Left hindlimb (tissue), 1 donor: ENCODE data around the gene ACBD7.

Source experiments
- DNase-seq: peaks from one replicate; pipeline ENCODE4 v3.0.0-alpha.2; 2018

The ACBD7 gene

DNA sequence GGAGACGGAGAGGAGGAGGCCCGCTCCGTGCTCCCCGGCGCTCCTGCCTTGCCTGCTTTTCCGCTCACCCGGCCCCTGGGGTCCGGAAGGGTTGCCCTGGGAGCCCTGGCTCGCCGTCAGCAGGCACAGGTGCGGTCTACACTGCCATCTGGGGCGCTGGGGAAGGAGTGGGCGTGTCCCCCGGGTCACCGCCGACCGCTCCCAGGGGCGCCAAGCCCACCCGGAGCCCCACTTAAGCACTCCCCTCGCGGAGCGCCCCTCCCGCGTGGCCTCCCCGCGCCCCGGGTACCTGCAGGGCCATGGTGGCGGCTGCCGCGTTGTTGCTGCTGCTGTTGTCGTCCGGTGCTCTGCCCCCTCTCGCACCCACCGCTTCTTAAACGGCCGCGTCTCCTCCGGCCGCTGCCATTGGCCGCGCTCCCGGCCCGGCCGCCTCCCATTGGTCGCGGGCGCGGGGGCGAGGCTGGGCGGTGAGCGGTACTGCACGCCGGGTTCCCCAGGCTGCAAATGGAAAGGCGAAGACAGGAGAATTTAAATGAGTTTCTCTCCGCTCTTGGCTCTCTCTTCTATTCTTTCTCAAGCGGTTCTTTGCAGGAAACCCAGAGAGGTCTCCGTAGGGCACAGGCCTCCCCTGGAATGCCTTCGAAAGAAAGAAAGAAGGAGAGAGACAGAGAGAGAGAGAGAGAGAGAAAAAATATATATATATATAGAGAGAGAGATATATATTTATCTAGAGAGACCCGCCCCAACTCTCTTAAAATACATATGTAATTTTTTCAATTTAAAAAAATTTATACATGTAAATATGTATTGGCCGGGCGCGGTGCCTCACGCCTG is at the start of gene ACBD7:
ACBD7 (minus strand) TSS at position 349 of the 834 bp plus-strand sequence; CDS start at position 301, 48 bp downstream.
- peak; percentile 82 for DNase-seq

DNA sequence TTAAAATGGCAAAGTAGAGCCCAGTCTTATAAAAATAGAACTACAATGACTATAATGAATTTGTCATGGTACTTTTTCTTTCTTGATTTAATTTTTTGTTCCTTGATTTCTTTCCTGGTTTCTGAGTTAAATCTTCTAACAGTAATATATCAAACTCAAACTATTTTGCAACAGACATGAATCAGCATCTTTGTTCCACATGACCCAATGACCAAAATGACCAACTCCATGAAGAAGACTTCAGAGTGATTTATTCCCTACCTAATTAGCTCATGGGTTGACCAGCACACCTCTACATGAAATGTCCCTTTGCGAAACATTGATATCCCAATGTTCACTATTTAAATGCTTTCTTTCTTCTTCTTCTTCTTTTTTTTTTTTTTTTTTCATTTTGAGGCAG is 49.1 kb upstream of the ACBD7 start:
- no peak for DNase-seq

- no peak for DNase-seq
Measured at GRCh38 chr10:15137036-15137359, 48.4 kb upstream of the ACBD7 start.

- no peak for DNase-seq
Measured at GRCh38 chr10:15136129-15137035, 47.8 kb upstream of the ACBD7 start.

DNA sequence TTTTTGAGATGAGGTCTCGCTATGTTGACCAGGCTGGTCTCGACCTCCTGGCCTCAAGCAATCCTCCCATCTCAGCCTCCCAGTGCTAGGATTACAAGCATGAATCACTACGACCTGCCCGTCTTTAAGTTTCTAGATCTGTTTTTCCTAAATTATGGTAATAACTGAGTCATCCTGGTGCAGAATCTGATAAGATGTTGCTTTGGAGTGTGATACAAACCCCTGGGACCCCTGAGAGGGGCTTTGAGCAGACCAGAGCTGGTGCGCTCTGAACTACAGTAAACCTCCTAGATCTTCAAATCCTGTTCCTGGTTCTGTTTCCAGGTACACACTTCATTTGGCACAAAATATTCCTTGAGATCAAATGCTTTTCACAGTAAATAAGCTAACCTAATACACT is 42.8 kb upstream of the ACBD7 start:
- DNase-seq, result no peak

GRCh38 chr10:15124908-15125307 is 36.3 kb upstream of the ACBD7 start:
- no peak for DNase-seq

- no peak for DNase-seq
Measured at GRCh38 chr10:15124190-15124589, 35.6 kb upstream of the ACBD7 start.

DNA sequence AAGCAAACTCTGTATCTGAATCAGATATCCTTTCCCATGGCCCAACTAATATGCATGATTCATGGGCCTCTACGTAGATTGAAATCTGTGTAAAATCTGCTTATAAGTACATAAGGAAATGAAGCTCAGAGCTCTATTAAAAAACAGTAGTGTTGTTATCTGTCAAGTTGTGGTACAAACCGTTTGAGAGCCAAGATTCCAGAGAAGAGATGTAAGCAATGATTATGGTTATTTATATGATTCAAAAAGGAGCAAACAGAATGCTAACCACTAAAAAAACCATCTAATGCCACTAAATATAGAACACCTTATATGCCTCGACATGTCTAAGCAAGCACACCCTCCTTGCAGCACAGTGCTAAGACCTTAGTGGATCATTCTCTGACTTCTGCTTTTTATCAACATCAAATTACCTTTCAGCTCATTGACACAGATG is 35.2 kb upstream of the ACBD7 start:
- no peak for DNase-seq

DNA sequence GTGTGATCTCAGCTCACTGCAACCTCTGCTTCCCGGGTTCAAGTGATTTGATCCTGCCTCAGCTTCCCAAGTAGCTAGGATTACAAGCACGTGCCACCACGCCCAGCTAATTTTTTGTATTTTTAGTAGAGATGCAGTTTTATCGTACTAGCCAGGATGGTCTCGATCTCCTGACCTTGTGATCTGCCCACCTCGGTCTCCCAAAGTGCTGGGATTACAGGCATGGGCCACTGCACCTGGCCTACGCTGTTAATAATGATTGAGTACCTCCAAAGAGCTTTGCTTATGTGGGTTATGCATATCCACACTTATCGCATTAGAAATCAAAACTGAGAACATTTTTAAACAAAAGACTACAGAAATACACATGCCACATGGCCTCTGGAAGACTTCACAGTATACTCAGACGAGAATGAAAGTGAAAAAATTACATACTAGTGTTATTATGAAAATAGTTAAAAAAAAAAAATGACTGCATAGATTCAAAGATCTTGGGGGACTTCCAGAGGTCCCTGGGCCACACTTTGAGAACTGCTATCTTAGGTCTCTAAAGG is 34.0 kb upstream of the ACBD7 start:
- no peak for DNase-seq

DNA sequence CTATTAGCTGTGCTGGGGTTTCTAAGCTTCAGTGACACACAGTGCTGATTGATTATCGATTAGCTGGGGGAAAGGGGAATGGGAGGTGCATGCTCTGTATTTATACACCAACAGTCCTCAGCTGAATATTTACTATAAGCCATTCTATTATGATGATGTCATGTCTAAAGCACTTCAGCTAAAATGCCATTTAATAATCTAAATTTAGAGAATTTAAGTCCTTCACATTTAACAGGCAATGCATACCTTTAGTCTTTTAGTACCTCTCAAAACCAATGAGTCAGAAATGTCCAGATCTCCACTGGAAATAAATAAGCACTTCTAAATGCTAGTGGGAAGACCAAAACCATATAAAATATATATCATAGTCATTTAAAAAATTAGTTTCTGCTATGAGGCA is 33.1 kb upstream of the ACBD7 start:
- DNase-seq, result no peak

DNA sequence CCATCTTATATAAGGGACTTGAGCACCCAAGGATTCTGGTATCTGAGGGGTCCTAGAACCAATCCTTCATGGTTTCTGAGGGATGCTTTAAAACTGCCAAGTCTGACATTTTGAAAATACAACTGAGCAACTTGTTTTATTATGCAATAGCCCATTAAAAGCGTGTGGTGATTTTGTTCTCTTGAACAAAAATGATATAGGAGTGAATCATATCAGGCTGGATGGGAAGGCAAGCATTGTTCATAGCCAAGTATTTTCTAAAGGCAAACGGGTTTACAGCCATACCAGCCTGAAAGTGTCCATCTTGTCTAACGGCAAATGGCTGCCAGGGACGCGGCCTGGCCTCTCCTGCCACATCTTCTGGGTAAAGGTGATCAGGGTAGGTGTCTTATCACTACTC is 31.9 kb upstream of the ACBD7 start:
- no peak for DNase-seq

DNA sequence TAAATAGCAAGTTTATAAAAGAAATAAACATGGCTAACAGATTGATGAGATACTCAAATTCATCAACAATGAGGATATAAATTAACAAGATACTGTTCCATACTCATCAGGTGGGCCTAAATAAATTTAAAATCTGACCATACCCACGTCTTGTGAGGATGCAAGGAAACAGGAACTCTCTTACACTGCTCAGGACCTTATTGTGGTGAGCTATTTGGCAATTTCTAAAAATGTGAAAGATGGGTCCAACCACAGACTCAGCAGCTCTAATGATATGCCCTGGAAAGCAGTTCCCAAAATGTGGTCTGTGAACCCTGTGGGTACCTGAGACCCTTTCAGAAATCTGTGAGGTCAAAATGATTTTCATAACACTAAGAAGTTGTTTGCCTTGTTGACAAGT is 30.0 kb upstream of the ACBD7 start:
- DNase-seq, result no peak

DNA sequence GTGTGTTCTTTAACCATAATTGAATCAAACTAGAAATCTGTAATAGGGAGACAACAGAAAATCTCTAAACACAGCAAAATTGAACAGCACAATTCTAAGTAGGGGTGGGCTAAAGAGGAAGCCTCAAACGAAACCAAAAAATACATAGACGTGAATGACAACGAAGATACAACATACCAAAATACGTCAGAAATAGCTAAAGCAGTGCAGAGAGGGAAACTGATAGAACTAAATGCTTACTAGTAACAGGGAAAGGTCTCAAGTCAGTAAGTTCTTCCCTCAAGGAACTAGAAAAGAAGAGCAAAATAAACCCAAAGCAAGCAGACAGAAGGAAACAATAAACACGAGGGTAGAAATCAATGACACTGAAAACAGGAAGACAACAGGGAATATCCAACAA is 27.6 kb upstream of the ACBD7 start:
- DNase-seq, result no peak

- no peak for DNase-seq
Measured at GRCh38 chr10:15113766-15114165, 25.2 kb upstream of the ACBD7 start.

DNA sequence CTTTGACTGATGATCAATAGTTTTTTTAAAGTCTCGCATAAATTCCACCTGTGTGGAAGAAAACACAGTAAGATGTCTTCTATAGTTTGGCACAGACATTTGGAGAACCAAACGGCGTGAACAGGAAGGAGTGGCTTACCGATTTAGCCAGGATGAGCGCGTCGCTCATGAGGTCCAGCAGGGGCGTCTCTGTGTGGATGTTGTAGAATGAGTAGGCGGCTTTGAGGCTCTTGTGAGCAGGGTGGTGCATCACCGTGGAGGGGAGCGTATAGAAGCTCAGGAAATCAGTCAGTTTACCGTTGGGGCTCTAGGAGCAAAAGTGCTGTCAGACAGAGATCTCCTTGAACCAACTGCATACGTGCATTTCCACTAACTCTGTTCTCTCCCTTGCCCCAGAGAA is 24.1 kb upstream of the ACBD7 start:
- no peak for DNase-seq

- DNase-seq, result peak; percentile 70
Measured at GRCh38 chr10:15106352-15107013, 17.9 kb upstream of the ACBD7 start.

DNA sequence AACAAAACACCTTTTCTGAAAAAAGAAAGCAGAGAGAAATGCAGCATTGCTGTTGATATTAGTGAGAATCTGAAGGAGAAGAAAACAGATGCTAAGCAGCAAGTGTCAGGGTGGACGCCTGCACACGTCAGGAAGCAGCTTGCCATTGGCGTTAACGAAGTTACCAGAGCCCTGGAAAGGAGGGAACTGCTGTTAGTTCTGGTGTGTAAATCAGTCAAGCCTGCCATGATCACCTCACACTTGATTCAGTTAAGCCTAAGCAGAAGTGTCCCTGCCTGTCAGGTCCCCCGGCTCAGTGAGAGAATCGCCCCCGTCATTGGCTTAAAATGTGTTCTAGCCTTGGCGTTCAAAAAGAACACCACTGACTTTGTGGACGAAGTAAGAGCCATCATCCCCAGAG is 14.9 kb upstream of the ACBD7 start:
- no peak for DNase-seq

DNA sequence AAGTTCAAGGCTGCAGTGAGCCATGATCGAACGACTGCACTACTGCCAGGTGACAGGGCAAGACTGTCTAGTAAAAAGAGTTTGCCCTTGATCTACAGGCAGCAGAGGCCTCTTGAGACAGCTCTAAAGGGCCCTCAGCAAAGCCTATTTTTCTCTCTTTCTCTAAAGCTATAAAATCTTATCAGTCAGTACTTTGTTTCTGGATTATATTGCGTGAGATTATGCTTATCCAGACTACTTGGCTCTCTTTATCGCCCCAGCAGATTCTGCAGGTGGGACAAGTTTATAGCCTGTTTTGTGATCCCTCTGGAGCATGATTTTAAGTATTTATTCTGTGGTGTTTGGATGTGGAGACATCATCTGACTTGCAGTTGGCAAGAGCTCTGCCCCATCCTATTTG is 11.3 kb upstream of the ACBD7 start:
- no peak for DNase-seq

DNA sequence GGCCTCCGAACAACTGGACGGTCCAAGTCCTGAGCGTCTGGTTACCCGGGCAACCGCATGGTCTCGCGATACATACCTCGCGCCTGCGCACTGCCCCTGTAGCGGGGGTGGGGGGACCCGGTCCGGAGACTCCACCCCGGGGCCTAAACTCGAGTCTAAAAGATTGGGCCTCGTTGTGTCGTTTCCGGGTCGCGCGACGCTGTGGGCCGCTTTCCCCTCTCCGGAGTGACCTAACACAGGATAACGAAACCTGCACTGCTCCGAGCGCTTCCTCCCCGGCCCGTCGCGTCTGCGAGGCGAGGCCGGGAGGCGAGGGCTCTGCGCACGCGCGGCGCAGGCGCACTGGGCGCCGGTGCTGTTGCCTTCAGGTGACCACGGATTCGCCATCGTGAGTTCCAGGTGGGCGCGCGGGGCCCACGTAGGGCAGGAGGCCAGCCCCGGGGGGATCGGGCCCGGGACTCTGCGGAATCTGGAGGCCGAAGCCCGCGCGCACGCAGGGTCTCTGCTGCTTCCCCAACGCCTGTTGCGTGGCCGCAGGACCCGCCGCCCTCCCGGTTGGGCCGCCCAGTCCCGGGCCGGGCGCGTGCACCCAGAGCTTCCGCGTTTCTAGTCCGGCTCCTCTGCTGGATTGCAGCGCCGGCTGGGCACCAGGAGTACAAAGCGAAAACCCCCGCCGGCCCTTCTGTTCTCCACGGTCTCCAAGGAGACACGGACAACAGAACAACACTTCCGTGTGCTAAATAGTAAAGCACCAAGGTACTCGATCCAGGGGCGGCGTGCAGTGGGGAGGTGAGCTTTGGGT is 8.6 kb upstream of the ACBD7 start, which contains the start of gene RPP38:
RPP38 (plus strand) TSS at position 345 of the 802 bp plus-strand sequence. CDS start 5,960 bp downstream, outside the sequence.
- peak; percentile 98 for DNase-seq

GRCh38 chr10:15096661-15097010 is 8.1 kb upstream of the ACBD7 start:
- DNase-seq, result no peak

GRCh38 chr10:15092855-15093408 is 4.4 kb upstream of the ACBD7 start:
- DNase-seq, result no peak

DNA sequence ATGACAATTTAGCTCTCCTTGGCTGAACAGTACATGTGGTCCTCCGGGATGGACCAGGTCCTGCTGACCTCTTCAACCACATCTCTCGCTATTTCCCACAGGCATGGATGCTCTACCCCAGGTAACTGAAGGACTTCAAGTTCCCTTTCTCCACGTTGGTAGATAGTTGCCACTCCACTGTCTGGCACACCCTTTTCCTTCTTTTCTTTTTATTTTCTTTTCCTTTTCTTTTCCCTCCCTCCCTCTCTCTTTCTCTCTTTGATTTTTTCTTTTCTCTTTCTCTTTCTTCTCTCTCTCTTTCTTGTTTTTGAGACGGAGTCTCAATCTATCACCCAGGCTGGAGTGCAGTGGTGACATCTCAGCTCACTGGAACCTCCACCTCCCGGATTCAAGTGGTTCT is 2.8 kb upstream of the ACBD7 start:
- no peak for DNase-seq
